ENCODE data around the gene KCNQ5. TPM values are rescaled to one million over a fixed set of nuclear protein-coding genes. Genes with fewer than 3 reads are reported as not detected.

Gene KCNQ5
- total RNA-seq, 1 experiment from 2014 or later = 9.4 TPM

- POLR2A ChIA-PET = no interaction called here
- Histone ChIP-seq H3K27ac (ENCODE audit: low read length) (no peak overlapping the region), H3K4me1 (ENCODE audit: control insufficient read depth, insufficient read depth, low read length) (peaks cover 11% of the 10 kb centered on the region; the same call in 1 of the 2 replicates), H3K36me3 (ENCODE audit: control insufficient read depth, insufficient read depth, low read length) (no peaks in the 10 kb centered on the region), H3K27me3 (ENCODE audit: control insufficient read depth, insufficient read depth, low read length) (no peaks in the 10 kb centered on the region), H3K9me3 (ENCODE audit: control insufficient read depth, insufficient read depth, low read depth, low read length) (no peaks in the 10 kb centered on the region), H3K4me3 (ENCODE audit: low read depth in 2 of 2, low read length in 2 of 2) (no peak overlapping the region)
- no TSS peak for BruUV-seq (replicated peaks)
- intact Hi-C loops (cut with micrococcal nuclease; ENCODE audit: unreplicated experiment) = no loop called here
- no peak for ATAC-seq
- TF ChIP-seq TCF7L2 (IDR thresholded peaks at IDR 0.05; ENCODE audit: low read depth, low read length) (no peak), REST (IDR thresholded peaks at IDR 0.05; ENCODE audit: insufficient read depth in 1 of 2, low read depth in 2 of 2, low read length in 1 of 2) (no peak), POLR2AphosphoS5 (IDR thresholded peaks at IDR 0.05; ENCODE audit: low read depth, low read length) (no peak), SIN3A (IDR thresholded peaks at IDR 0.05; ENCODE audit: borderline replicate concordance, insufficient read depth, low read depth, low read length) (no peak)
- TF ChIP-seq, protein P1, sequence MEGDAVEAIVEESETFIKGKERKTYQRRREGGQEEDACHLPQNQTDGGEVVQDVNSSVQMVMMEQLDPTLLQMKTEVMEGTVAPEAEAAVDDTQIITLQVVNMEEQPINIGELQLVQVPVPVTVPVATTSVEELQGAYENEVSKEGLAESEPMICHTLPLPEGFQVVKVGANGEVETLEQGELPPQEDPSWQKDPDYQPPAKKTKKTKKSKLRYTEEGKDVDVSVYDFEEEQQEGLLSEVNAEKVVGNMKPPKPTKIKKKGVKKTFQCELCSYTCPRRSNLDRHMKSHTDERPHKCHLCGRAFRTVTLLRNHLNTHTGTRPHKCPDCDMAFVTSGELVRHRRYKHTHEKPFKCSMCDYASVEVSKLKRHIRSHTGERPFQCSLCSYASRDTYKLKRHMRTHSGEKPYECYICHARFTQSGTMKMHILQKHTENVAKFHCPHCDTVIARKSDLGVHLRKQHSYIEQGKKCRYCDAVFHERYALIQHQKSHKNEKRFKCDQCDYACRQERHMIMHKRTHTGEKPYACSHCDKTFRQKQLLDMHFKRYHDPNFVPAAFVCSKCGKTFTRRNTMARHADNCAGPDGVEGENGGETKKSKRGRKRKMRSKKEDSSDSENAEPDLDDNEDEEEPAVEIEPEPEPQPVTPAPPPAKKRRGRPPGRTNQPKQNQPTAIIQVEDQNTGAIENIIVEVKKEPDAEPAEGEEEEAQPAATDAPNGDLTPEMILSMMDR (IDR thresholded peaks at IDR 0.05) = no peak
- DNase-seq (ENCODE audit: low read depth, low spot score) = no peak
- CTCF ChIA-PET = no interaction called here
- in situ Hi-C loops (cut with HindIII; ENCODE audit: low pct_unique_long_range_greater_than_20kb, low sequenced_read_pairs) = no loop called here
Measured at GRCh38 chr6:72672906-72673305, 51.0 kb downstream of the KCNQ5 start.

DNA sequence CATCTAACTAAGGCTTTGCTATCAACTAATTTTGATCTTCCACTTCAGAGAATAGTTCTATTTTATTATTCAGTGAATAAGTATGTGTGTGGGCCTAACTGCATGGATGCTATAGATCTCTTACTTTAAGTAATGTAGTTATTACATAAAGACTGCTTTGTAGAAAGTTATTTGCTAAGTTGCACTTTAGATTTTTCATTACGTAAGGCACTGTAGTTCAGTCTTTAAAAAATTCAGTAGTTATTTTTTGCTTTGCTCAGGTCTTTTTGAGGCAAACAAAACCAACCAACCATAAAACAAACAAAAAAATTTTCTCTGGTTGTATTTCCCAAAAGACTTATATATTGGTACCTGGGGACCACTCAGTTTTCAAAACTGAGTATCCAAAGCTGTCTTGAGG, 53.0 kb downstream of the KCNQ5 start:
- intact Hi-C loops (cut with micrococcal nuclease; ENCODE audit: unreplicated experiment) (no loop called here), in situ Hi-C loops (cut with HindIII; ENCODE audit: low pct_unique_long_range_greater_than_20kb, low sequenced_read_pairs) (no loop called here)
- no peaks in the 10 kb centered on the region for H3K9me3 ChIP-seq (ENCODE audit: control insufficient read depth, insufficient read depth, low read depth, low read length)
- DNase-seq (ENCODE audit: low read depth, low spot score) (no peak), ATAC-seq (no peak)
- TF ChIP-seq SIN3A (IDR thresholded peaks at IDR 0.05; ENCODE audit: borderline replicate concordance, insufficient read depth, low read depth, low read length) (no peak), TCF7L2 (IDR thresholded peaks at IDR 0.05; ENCODE audit: low read depth, low read length) (no peak), REST (IDR thresholded peaks at IDR 0.05; ENCODE audit: insufficient read depth in 1 of 2, low read depth in 2 of 2, low read length in 1 of 2) (no peak), POLR2AphosphoS5 (IDR thresholded peaks at IDR 0.05; ENCODE audit: low read depth, low read length) (no peak)
- TF ChIP-seq, protein P1 (IDR thresholded peaks at IDR 0.05) = no peak
- no peaks in the 10 kb centered on the region for H3K27me3 ChIP-seq (ENCODE audit: control insufficient read depth, insufficient read depth, low read length)
- no peak overlapping the region; the same call in 1 of the 2 replicates for H3K27ac ChIP-seq (ENCODE audit: low read length)
- H3K36me3 ChIP-seq (ENCODE audit: control insufficient read depth, insufficient read depth, low read length) = no peaks in the 10 kb centered on the region
- CTCF ChIA-PET = no interaction called here
- no peak overlapping the region for H3K4me3 ChIP-seq (ENCODE audit: low read depth in 2 of 2, low read length in 2 of 2)
- H3K4me1 ChIP-seq (ENCODE audit: control insufficient read depth, insufficient read depth, low read length) = peaks cover 15% of the 10 kb centered on the region; the same call in 1 of the 2 replicates
- no TSS peak for BruUV-seq (replicated peaks)
- POLR2A ChIA-PET = no interaction called here

Measured in Panc1 (cell line).